ENCODE measurements around the gene CDHR2.

Gene CDHR2

GRCh38 chr5:176631383-176632200 lies 82.5 kb downstream of the CDHR2 start:
- DNase-seq (ENCODE audit: low read depth): no peak
- in situ Hi-C loops (cut with HindIII; ENCODE audit: low sequenced_read_pairs): no loop called here
- TF ChIP-seq, protein P1, sequence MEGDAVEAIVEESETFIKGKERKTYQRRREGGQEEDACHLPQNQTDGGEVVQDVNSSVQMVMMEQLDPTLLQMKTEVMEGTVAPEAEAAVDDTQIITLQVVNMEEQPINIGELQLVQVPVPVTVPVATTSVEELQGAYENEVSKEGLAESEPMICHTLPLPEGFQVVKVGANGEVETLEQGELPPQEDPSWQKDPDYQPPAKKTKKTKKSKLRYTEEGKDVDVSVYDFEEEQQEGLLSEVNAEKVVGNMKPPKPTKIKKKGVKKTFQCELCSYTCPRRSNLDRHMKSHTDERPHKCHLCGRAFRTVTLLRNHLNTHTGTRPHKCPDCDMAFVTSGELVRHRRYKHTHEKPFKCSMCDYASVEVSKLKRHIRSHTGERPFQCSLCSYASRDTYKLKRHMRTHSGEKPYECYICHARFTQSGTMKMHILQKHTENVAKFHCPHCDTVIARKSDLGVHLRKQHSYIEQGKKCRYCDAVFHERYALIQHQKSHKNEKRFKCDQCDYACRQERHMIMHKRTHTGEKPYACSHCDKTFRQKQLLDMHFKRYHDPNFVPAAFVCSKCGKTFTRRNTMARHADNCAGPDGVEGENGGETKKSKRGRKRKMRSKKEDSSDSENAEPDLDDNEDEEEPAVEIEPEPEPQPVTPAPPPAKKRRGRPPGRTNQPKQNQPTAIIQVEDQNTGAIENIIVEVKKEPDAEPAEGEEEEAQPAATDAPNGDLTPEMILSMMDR (IDR thresholded peaks at IDR 0.05; ENCODE audit: low read depth, low read length, missing control alignments): no peak
- H3K4me3 ChIP-seq (ENCODE audit: low read depth, low read length): no peak overlapping the region

GRCh38 chr5:176632745-176633144 lies 83.6 kb downstream of the CDHR2 start:
- TF ChIP-seq, protein P1 (IDR thresholded peaks at IDR 0.05; ENCODE audit: low read depth, low read length, missing control alignments): no peak
- in situ Hi-C loops (cut with HindIII; ENCODE audit: low sequenced_read_pairs): no loop called here
- H3K4me3 ChIP-seq (ENCODE audit: low read depth, low read length): no peak overlapping the region
- DNase-seq (ENCODE audit: low read depth): no peak

DNA sequence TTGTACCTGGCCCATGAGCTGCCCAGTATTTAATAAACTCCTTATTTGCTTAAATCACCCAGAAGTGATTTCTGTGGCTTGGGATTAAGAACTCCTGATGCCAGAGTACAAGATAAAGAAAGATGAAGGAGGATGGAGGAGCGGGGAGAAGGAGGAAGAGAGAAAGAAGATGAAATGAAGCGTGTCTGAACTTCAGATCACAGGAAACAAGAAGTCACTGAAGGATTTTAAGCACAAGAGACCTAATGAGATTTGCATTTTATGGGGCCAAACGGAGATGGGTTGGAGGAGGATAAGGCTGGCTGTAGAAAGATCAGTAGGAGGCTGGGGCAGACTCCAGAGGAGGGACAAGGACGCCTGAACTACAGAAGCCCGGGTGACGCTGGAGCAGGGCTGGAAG lies 84.5 kb downstream of the CDHR2 start:
- no peak for DNase-seq (ENCODE audit: low read depth)
- in situ Hi-C loops (cut with HindIII; ENCODE audit: low sequenced_read_pairs): no loop called here
- no peak overlapping the region for H3K4me3 ChIP-seq (ENCODE audit: low read depth, low read length)
- TF ChIP-seq, protein P1 (IDR thresholded peaks at IDR 0.05; ENCODE audit: low read depth, low read length, missing control alignments): no peak

- in situ Hi-C loops (cut with HindIII; ENCODE audit: low sequenced_read_pairs): no loop called here
- TF ChIP-seq, protein P1 (IDR thresholded peaks at IDR 0.05; ENCODE audit: low read depth, low read length, missing control alignments): no peak
- no peak for DNase-seq (ENCODE audit: low read depth)
Measured at GRCh38 chr5:176636426-176636825, 87.3 kb downstream of the CDHR2 start.

DNA sequence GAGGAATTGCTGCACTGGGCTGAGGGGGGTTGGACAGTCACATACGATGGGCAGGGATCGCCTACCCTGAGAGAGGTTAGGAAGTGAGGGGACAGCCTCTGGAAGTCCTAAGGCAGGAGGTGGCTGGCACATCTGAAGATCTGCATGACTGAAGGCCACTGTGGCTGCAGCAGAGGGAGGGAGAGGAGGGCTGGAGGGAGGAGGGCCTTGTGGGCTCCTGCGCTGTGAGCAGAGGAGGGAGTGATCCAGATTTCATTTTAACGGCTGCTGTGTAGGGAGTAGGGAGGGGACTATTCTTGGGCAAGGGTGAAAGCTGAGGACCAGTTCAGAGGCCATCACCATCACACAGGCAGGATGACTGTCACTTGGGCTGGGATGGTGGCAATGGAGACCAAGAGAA lies 88.4 kb downstream of the CDHR2 start:
- TF ChIP-seq, protein P1 (IDR thresholded peaks at IDR 0.05; ENCODE audit: low read depth, low read length, missing control alignments): no peak
- no peak for DNase-seq (ENCODE audit: low read depth)
- in situ Hi-C loops (cut with HindIII; ENCODE audit: low sequenced_read_pairs): no loop called here
- no peak overlapping the region for H3K4me3 ChIP-seq (ENCODE audit: low read depth, low read length)

More at GRCh38 chr5:176636426-176636825, 87.3 kb downstream of the CDHR2 start:
- no peak overlapping the region for H3K4me3 ChIP-seq (ENCODE audit: low read depth, low read length)

- TF ChIP-seq, protein P1 (IDR thresholded peaks at IDR 0.05; ENCODE audit: low read depth, low read length, missing control alignments): no peak
- in situ Hi-C loops (cut with HindIII; ENCODE audit: low sequenced_read_pairs): no loop called here
- no peak overlapping the region for H3K4me3 ChIP-seq (ENCODE audit: low read depth, low read length)
- no peak for DNase-seq (ENCODE audit: low read depth)
Measured at GRCh38 chr5:176638437-176638836, 89.3 kb downstream of the CDHR2 start.
